ENCODE results near the gene MMP28. TPM values are rescaled to one million over a fixed set of nuclear protein-coding genes. Genes with fewer than 3 reads are reported as not detected.

Gene MMP28
- polyA plus RNA-seq, 4 donors = 1.9 to 11.0 (median 2.4) TPM

GRCh38 chr17:35728551-35728950 lies 66.9 kb downstream of the MMP28 start:
- no peak for DNase-seq (ENCODE audit: low read depth in 4 of 4, low spot score in 3 of 4)

- no peak for DNase-seq (ENCODE audit: low read depth in 4 of 4, low spot score in 3 of 4)
These were observed 67.8 kb downstream of the MMP28 start for GRCh38 chr17:35727635-35728034.

- no peak for DNase-seq (ENCODE audit: low read depth in 4 of 4, low spot score in 3 of 4)
These were observed 68.4 kb downstream of the MMP28 start for GRCh38 chr17:35726953-35727460.

GRCh38 chr17:35726127-35726952 lies 69.1 kb downstream of the MMP28 start:
- DNase-seq (ENCODE audit: low read depth in 4 of 4, low spot score in 3 of 4) = no peak

- DNase-seq (ENCODE audit: low read depth in 4 of 4, low spot score in 3 of 4) = no peak
These were observed 69.7 kb downstream of the MMP28 start for GRCh38 chr17:35725802-35726126.

GRCh38 chr17:35725058-35725457 lies 70.4 kb downstream of the MMP28 start:
- no peak for DNase-seq (ENCODE audit: low read depth in 4 of 4, low spot score in 3 of 4)

- DNase-seq (ENCODE audit: low read depth in 4 of 4, low spot score in 3 of 4) = no peak
These were observed 71.7 kb downstream of the MMP28 start for GRCh38 chr17:35723735-35724134.

- DNase-seq (ENCODE audit: low read depth in 4 of 4, low spot score in 3 of 4) = no peak
These were observed 78.0 kb downstream of the MMP28 start for GRCh38 chr17:35717475-35717874.

- no peak for DNase-seq (ENCODE audit: low read depth in 4 of 4, low spot score in 3 of 4)
These were observed 78.5 kb downstream of the MMP28 start for GRCh38 chr17:35716897-35717465.

- no peak for DNase-seq (ENCODE audit: low read depth in 4 of 4, low spot score in 3 of 4)
These were observed 79.3 kb downstream of the MMP28 start for GRCh38 chr17:35716173-35716572.

Other genes starting within 250 kb of the MMP28 start
- under 1 TPM; 0.09 to 0.63 (median 0.16) TPM for gene SLFN14, start 234.8 kb downstream of the MMP28 start, polyA plus RNA-seq (ENCODE audit: insufficient read length in 4 of 4)
- 10 to 100 TPM; 11.0 to 14.6 (median 11.9) TPM for gene PEX12, start 217.1 kb downstream of the MMP28 start, polyA plus RNA-seq (ENCODE audit: insufficient read length in 4 of 4)
- 100 to 1,000 TPM; 114 to 142 (median 127) TPM for gene AP2B1, start 208.3 kb downstream of the MMP28 start, polyA plus RNA-seq (ENCODE audit: insufficient read length in 4 of 4)
- 10 to 100 TPM in 3 of 4 donors, 1 to 10 TPM in 1; 4.8 to 15.0 (median 11.0) TPM for gene RASL10B, start 64.0 kb downstream of the MMP28 start, polyA plus RNA-seq (ENCODE audit: insufficient read length in 4 of 4)
- gene GAS2L2, start 42.4 kb downstream of the MMP28 start, polyA plus RNA-seq (ENCODE audit: insufficient read length in 4 of 4) = under 1 TPM in 2 of 4 donors, not detected in 2; 0.10 to 0.12 TPM
- under 1 TPM in 1 of 4 donors, not detected in 3; 0.21 TPM for gene C17orf50, start 34.8 kb downstream of the MMP28 start, polyA plus RNA-seq (ENCODE audit: insufficient read length in 4 of 4)
- 100 to 1,000 TPM; 188 to 242 (median 234) TPM for gene TAF15, start 13.8 kb upstream of the MMP28 start, polyA plus RNA-seq (ENCODE audit: insufficient read length in 4 of 4)
- gene HEATR9, start 73.2 kb upstream of the MMP28 start, polyA plus RNA-seq (ENCODE audit: insufficient read length in 4 of 4) = under 1 TPM in 1 of 4 donors, not detected in 3; 0.18 TPM
- 1 to 10 TPM; 1.1 to 2.1 (median 1.6) TPM for gene CCL5, start 84.7 kb upstream of the MMP28 start, polyA plus RNA-seq (ENCODE audit: insufficient read length in 4 of 4)
- gene RDM1, start 135.1 kb upstream of the MMP28 start, polyA plus RNA-seq (ENCODE audit: insufficient read length in 4 of 4) = 1 to 10 TPM; 1.4 to 3.6 (median 2.3) TPM
- not detected for gene LYZL6, start 148.1 kb upstream of the MMP28 start, polyA plus RNA-seq (ENCODE audit: insufficient read length in 4 of 4)
- gene CCL16, start 185.9 kb upstream of the MMP28 start, polyA plus RNA-seq (ENCODE audit: insufficient read length in 4 of 4) = under 1 TPM in 3 of 4 donors, not detected in 1; 0.10 to 0.53 (median 0.19) TPM
- 10 to 100 TPM; 14.5 to 17.6 (median 16.0) TPM for gene CCL14, start 191.1 kb upstream of the MMP28 start, polyA plus RNA-seq (ENCODE audit: insufficient read length in 4 of 4)
- gene CCL15, start 205.9 kb upstream of the MMP28 start, polyA plus RNA-seq (ENCODE audit: insufficient read length in 4 of 4) = 1 to 10 TPM in 3 of 4 donors, under 1 TPM in 1; 0.37 to 7.5 (median 5.2) TPM
- not detected for gene CCL23, start 222.3 kb upstream of the MMP28 start, polyA plus RNA-seq (ENCODE audit: insufficient read length in 4 of 4)

Measured in left renal pelvis (tissue), 4 donors.